Esophagus muscularis mucosa (tissue), 4 donors: ENCODE results near the gene PLEKHH1. TPM values are rescaled to one million over a fixed set of nuclear protein-coding genes. Genes with fewer than 3 reads are reported as not detected.
"Not testable (repeated sequence)": the region's sequence is repeated elsewhere in the genome, so short reads cannot be mapped to it uniquely, and the experiment has no call there.

Source experiments
- DNase-seq: peaks from one replicate; pipeline ENCODE4 v3.0.0-alpha.2; 2017; ENCODE audit errors: extremely low spot score
- H3K27ac ChIP-seq, 4 donors: fragments of 200-600 bp; sonication (generic); replicated peaks in 1 of 4; 1 replicate in 3 of 4; 2 replicates in 1 of 4; pipeline ENCODE4 v1.5.1; 2016 to 2019; ENCODE audit warnings: mild to moderate bottlenecking in 1 of 4
- H3K27me3 ChIP-seq, 4 donors: fragments of 200-600 bp; sonication (generic); one replicate each; pipeline versions ENCODE4 v1.5.1 to v1.6.0; 2016 to 2019
- H3K36me3 ChIP-seq, 4 donors: fragments of 200-600 bp; sonication (generic); one replicate each; pipeline ENCODE4 v1.5.1; 2016 to 2019
- H3K4me1 ChIP-seq, 4 donors: fragments of 200-600 bp; sonication (generic); one replicate each; pipeline ENCODE4 v1.5.1; 2016 to 2019
- H3K4me3 ChIP-seq, 4 donors: fragments of 200-600 bp; sonication (generic); 1 replicate in 2 of 4; 2 replicates in 2 of 4; pipeline ENCODE4 v1.5.1; 2016 to 2019; ENCODE audit warnings: mild to moderate bottlenecking in 4 of 4, moderate library complexity in 1 of 4
- H3K9me3 ChIP-seq, 4 donors: fragments of 200-600 bp; sonication (generic); 1 replicate in 3 of 4; 2 replicates in 1 of 4; pipeline ENCODE4 v1.5.1; 2016 to 2019
- CTCF ChIP-seq, 3 experiments: fragments of 200-600 bp in 2 of 3; fragments of 450-650 bp in 1 of 3; sonication (generic) in 2 of 3; IDR thresholded peaks; one replicate each; pipeline ENCODE4 v1.5.1; 2017 to 2019; ENCODE audit warnings: antibody characterized with exemption in 3 of 3, mild to moderate bottlenecking in 2 of 3, moderate library complexity in 1 of 3
- EP300 ChIP-seq: sonication (generic); formaldehyde crosslinking; IDR thresholded peaks from one replicate; pipeline ENCODE4 v1.6.1; 2017; ENCODE audit warnings: antibody characterized with exemption
- POLR2A ChIP-seq: fragments of 450-650 bp; IDR thresholded peaks from one replicate; pipeline ENCODE4 v1.6.1; 2017; ENCODE audit warnings: antibody characterized with exemption, moderate library complexity, mild to moderate bottlenecking, low read depth
- POLR2AphosphoS5 ChIP-seq, 2 donors: sonication (generic); formaldehyde crosslinking; IDR thresholded peaks; one replicate each; pipeline ENCODE4 v1.6.1; 2017; ENCODE audit warnings: antibody characterized with exemption in 2 of 2
- WGBS: methylation state at CpG from one replicate; pipeline ENCODE4 v1.1.5; 2018; 5-methylcytosine and 5-hydroxymethylcytosine counted together
- intact Hi-C: fragments of 100-400 bp; cut with DNase I; formaldehyde crosslinking; loops from one replicate; pipeline ENCODE4 v1.15.1; 2023
- total RNA-seq, 4 donors: library from RNA; depleted of rRNA; stranded (reverse); fragments of >200 nt; gene quantifications; one replicate each; pipeline versions ENCODE4 v1.1.0 to v1.2.1, GENCODE V29; 2016

The PLEKHH1 gene
- total RNA-seq, 4 donors from 2014 or later = 1.7 to 3.8 (median 2.4) TPM

DNA sequence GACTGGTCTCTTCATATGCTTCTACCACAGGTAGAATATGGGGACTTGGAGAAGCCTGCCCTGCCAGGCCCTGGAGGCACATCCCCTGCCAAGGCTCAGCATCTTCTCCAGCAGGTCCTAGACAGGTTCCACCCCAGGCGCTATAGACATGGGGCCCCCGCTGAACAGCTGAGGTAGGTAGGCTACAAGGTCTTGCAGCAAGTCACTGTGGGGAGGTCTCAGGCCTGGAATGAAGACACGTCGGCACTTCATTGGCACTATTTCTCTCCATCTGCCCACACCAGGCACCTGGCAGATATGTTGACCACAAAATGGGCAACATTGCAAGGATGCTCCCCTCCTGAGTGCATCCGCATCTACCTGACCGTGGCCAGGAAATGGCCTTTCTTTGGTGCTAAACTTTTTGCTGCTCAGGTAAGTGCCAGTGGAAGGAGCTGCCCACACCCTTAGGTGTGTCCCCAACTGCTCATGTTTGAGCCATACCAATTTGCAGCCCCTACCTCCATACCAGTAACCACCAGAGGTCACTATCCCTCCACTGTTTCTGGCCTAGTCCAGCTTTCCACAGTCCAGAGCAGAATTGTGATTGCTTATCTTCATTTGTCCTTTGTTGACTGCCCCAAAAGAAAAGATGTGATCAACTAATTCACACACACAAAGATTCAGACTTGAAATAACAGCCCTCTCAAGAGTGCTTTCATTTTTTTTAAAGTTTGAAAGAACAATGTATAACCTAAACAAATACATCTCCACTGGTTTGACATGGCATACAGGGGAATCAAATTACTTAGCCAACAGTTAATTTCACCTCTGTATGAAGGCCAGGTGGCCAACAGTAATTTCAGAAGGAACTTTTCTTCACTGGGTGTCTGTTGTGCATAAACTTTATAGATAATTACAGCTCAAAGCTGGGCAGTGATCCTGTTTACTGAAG is 50.9 kb downstream of the PLEKHH1 start:
- H3K4me3 ChIP-seq = no peak overlapping the region
- no peak overlapping the region for H3K27ac ChIP-seq
- intact Hi-C loops = loop anchor here (10.0 kb wide), 1 partner anchor 121 kb away; the partner anchor contains the start of gene RDH12
- no peaks in the 10 kb centered on the region for H3K9me3 ChIP-seq
- peaks cover 0 to 80% (median 46%) of the 10 kb centered on the region in 4 donors for H3K36me3 ChIP-seq
- TF ChIP-seq CTCF (IDR thresholded peaks at IDR 0.05) (peak; percentile 39 to 59 (median 50)), POLR2A (no peak)
- DNase-seq = no peak
- no peaks in the 10 kb centered on the region for H3K27me3 ChIP-seq
- 86% methylated on average over 6 of the region's 6 CpGs for WGBS
- H3K4me1 ChIP-seq = no peaks in the 10 kb centered on the region

DNA sequence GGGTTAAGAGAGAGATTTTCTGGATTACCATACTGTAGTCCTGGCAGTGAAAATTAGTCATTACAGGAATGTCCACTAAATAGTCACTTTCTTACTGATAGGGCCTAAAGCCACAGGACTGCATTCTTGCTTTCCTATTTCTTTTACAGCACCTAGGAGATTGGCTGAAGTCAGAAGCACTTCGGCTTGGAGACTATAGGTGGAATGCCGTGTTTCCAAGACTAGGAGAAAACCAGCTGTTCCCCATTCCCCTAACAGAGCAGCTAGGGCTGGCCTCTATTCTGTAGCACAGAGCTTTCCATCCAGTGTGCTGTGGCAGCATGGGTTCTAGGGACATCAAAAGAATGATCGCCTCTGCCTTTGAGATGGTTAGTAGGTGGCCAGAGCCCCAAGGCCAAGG is 51.9 kb downstream of the PLEKHH1 start:
- Histone ChIP-seq H3K36me3 (peaks cover 6 to 80% (median 46%) of the 10 kb centered on the region in 4 donors), H3K4me3 (no peak overlapping the region), H3K4me1 (no peaks in the 10 kb centered on the region), H3K9me3 (no peaks in the 10 kb centered on the region), H3K27ac (no peak overlapping the region), H3K27me3 (no peaks in the 10 kb centered on the region)
- TF ChIP-seq CTCF (IDR thresholded peaks at IDR 0.05) (no peak), EP300 (no peak), POLR2A (no peak), POLR2AphosphoS5 (IDR thresholded peaks at IDR 0.05) (no peak)
- intact Hi-C loops = loop anchor here (10.0 kb wide), 1 partner anchor 120 kb away; the partner anchor contains the start of gene RDH12
- no peak for DNase-seq
- 93% methylated on average over 3 of the region's 3 CpGs for WGBS

DNA sequence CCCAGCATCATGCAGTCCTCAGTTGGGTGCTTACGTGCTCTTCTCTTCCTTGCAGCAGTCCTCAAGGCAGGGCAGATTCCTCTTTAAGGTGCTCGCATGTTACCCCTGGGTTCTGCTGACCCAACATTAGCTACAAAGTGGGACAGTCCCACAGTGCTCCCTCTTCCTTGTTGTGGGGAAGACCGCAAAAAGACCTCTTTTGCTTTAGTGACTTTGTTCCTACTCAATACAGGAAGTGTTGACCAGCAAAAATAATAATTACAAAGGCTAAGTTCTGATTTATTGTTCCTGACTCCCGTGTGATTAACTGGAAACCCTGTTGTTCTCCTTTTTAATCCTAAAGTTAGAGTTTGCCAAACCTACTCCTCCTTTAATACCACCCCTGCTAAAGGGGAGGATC is 53.3 kb downstream of the PLEKHH1 start:
- Histone ChIP-seq H3K27ac (no peak overlapping the region), H3K27me3 (no peaks in the 10 kb centered on the region), H3K9me3 (no peaks in the 10 kb centered on the region), H3K4me1 (no peaks in the 10 kb centered on the region), H3K4me3 (no peak overlapping the region), H3K36me3 (peaks cover 12 to 80% (median 45%) of the 10 kb centered on the region in 4 donors)
- TF ChIP-seq POLR2AphosphoS5 (IDR thresholded peaks at IDR 0.05) = no peak
- no peak for TF ChIP-seq POLR2A
- no peak for TF ChIP-seq CTCF (IDR thresholded peaks at IDR 0.05)
- no peak for TF ChIP-seq EP300
- no peak for DNase-seq
- intact Hi-C loops = loop anchor here (10.0 kb wide), 1 partner anchor 118 kb away; the partner anchor contains the start of gene RDH12
- 64% methylated on average over 4 of the region's 4 CpGs for WGBS

DNA sequence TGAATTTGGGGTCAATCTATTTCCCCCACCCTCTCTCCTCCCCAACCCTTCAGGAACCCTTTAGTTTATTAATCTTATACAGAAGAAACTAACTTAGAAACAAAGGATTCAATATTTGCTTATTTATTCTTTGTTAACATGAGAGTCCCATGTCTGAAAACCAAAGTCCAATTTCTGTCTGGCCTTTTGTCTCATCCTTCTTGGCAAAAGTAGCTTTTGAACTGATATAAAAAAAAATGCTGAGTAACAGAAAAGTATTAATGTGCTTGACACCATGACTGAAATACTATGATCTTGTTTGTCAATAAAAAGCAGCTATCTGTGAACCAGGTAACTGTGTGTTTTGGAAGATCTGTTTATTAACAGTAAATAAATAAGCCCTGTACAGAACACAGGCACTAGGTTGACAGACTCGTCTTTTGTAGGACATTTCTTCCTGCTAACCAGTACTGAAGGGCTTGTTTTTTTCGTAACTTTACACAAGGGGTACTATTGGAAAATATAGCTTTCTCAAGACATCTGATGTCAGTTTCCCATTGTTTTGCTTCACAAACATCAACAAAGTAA is 56.2 kb downstream of the PLEKHH1 start:
- no peak overlapping the region for H3K4me3 ChIP-seq

GRCh38 chr14:67593650-67594049 is 60.6 kb downstream of the PLEKHH1 start:
- WGBS = 41% methylated on average over 1 of the region's 1 CpG
- H3K27ac ChIP-seq, H3K9me3 ChIP-seq, H3K27me3 ChIP-seq, intact Hi-C loops, DNase-seq, H3K4me1 ChIP-seq, H3K4me3 ChIP-seq: not testable (repeated sequence)
- peaks cover 29 to 68% (median 52%) of the 10 kb centered on the region in 4 donors for H3K36me3 ChIP-seq

More for the DNA sequence above, 56.2 kb downstream of the PLEKHH1 start:
- Histone ChIP-seq H3K9me3 (no peaks in the 10 kb centered on the region), H3K27ac (no peak overlapping the region), H3K27me3 (no peaks in the 10 kb centered on the region), H3K4me1 (no peaks in the 10 kb centered on the region), H3K36me3 (peaks cover 29 to 92% (median 71%) of the 10 kb centered on the region in 4 donors)
- TF ChIP-seq CTCF (IDR thresholded peaks at IDR 0.05) = no peak
- no peak for TF ChIP-seq POLR2AphosphoS5 (IDR thresholded peaks at IDR 0.05)
- no peak for TF ChIP-seq POLR2A
- TF ChIP-seq EP300 = no peak
- WGBS = 96% methylated on average over 2 of the region's 2 CpGs
- DNase-seq = no peak
- intact Hi-C loops = loop anchor here (10.0 kb wide), 1 partner anchor 116 kb away; the partner anchor contains the start of gene RDH12
